Osteoblast (primary cell): ENCODE data around the gene FRMD4A. TPM values are rescaled to one million over a fixed set of nuclear protein-coding genes. Genes with fewer than 3 reads are reported as not detected.

Experiments
- DNase-seq: peaks from one replicate; pipeline ENCODE4 v3.0.0; 2011; ENCODE audit warnings: low spot score, mixed read lengths; ENCODE audit not compliant: insufficient read length; ENCODE audit errors: missing footprints
- H2AFZ ChIP-seq: 2 replicates; pipeline ENCODE4 v1.6.0; 2011; ENCODE audit warnings: mild to moderate bottlenecking, low read length
- H3K27ac ChIP-seq: 2 replicates; pipeline ENCODE4 v1.5.1; 2011; ENCODE audit warnings: mild to moderate bottlenecking, low read depth, low read length, moderate library complexity
- H3K27me3 ChIP-seq: 2 replicates; pipeline ENCODE4 v1.6.0; 2012; ENCODE audit warnings: mild to moderate bottlenecking, control low read depth, inconsistent platforms, low read length, moderate library complexity; ENCODE audit not compliant: insufficient read depth
- H3K36me3 ChIP-seq: 2 replicates; pipeline ENCODE4 v1.5.1; 2011; ENCODE audit warnings: mild to moderate bottlenecking, low read length, control low read depth, moderate library complexity; ENCODE audit not compliant: insufficient read depth
- H3K4me1 ChIP-seq: 2 replicates; pipeline ENCODE4 v1.5.1; 2011; ENCODE audit warnings: mild to moderate bottlenecking, low read length, control low read depth, moderate library complexity; ENCODE audit not compliant: insufficient read depth
- H3K4me2 ChIP-seq: 2 replicates; pipeline ENCODE4 v1.6.0; 2011; ENCODE audit warnings: mild to moderate bottlenecking, low read length; ENCODE audit not compliant: insufficient read depth
- H3K4me3 ChIP-seq: fragments of 200-600 bp; sonication (generic); 3 replicates; pipeline ENCODE4 v1.5.1; 2012; ENCODE audit warnings: mild to moderate bottlenecking, low read length, inconsistent platforms; ENCODE audit not compliant: insufficient read depth
- H3K79me2 ChIP-seq: 2 replicates; pipeline ENCODE4 v1.6.0; 2012; ENCODE audit warnings: mild to moderate bottlenecking, low read length, control low read depth, inconsistent platforms; ENCODE audit not compliant: insufficient read depth
- H3K9me3 ChIP-seq: 2 replicates; pipeline ENCODE4 v1.5.1; 2011; ENCODE audit warnings: low read depth, low read length, control low read depth
- H4K20me1 ChIP-seq: 2 replicates; pipeline ENCODE4 v1.6.0; 2012; ENCODE audit warnings: mild to moderate bottlenecking, low read length, control low read depth; ENCODE audit not compliant: insufficient read depth
- CTCF ChIP-seq: IDR thresholded peaks from 2 replicates; pipeline ENCODE4 v1.5.1; 2011; ENCODE audit warnings: mild to moderate bottlenecking, low read depth, low read length, moderate library complexity; ENCODE audit errors: extremely low read depth
- total RNA-seq: library from RNA; depleted of rRNA; stranded (reverse); fragments of >200 nt; gene quantifications from 2 replicates; pipeline ENCODE4 v1.2.3, GENCODE V29; 2012

Gene FRMD4A
- total RNA-seq, 1 donor: 41.3 TPM

GRCh38 chr10:13722747-13723653 is 607.7 kb downstream of the FRMD4A start:
- no peaks in the 10 kb centered on the region for H3K27me3 ChIP-seq
- H3K4me3 ChIP-seq: no peak overlapping the region
- H3K79me2 ChIP-seq: no peaks in the 10 kb centered on the region
- no peak overlapping the region for H3K4me2 ChIP-seq
- H3K4me1 ChIP-seq: peaks cover 14% of the 10 kb centered on the region
- no peak for DNase-seq
- TF ChIP-seq CTCF: no peak
- peaks cover 10% of the 10 kb centered on the region for H3K36me3 ChIP-seq
- no peak overlapping the region for H2AFZ ChIP-seq
- peaks cover 2% of the 10 kb centered on the region for H3K9me3 ChIP-seq
- no peak overlapping the region for H3K27ac ChIP-seq
- no peaks in the 10 kb centered on the region for H4K20me1 ChIP-seq

GRCh38 chr10:13721486-13721885 is 609.2 kb downstream of the FRMD4A start:
- no peak overlapping the region for H3K27ac ChIP-seq
- H3K36me3 ChIP-seq: peaks cover 2% of the 10 kb centered on the region

GRCh38 chr10:13720699-13721098 is 610.0 kb downstream of the FRMD4A start:
- peaks cover 36% of the 10 kb centered on the region for H3K4me1 ChIP-seq
- H3K27ac ChIP-seq: no peak overlapping the region
- H3K36me3 ChIP-seq: peaks cover 2% of the 10 kb centered on the region
- H2AFZ ChIP-seq: no peak overlapping the region
- H3K79me2 ChIP-seq: no peaks in the 10 kb centered on the region
- peaks cover 2% of the 10 kb centered on the region for H3K9me3 ChIP-seq
- no peaks in the 10 kb centered on the region for H3K27me3 ChIP-seq
- no peak overlapping the region for H3K4me2 ChIP-seq
- DNase-seq: no peak
- no peak for TF ChIP-seq CTCF
- H4K20me1 ChIP-seq: no peaks in the 10 kb centered on the region
- no peak overlapping the region for H3K4me3 ChIP-seq

More at GRCh38 chr10:13721486-13721885, 609.2 kb downstream of the FRMD4A start:
- no peak for DNase-seq
- Histone ChIP-seq H3K79me2 (no peaks in the 10 kb centered on the region), H3K9me3 (peaks cover 2% of the 10 kb centered on the region), H3K27me3 (no peaks in the 10 kb centered on the region), H4K20me1 (no peaks in the 10 kb centered on the region), H3K4me3 (no peak overlapping the region), H3K4me2 (no peak overlapping the region), H3K4me1 (peaks cover 29% of the 10 kb centered on the region), H2AFZ (no peak overlapping the region)
- TF ChIP-seq CTCF: no peak

- DNase-seq: peak; percentile 75
- no peaks in the 10 kb centered on the region for H3K79me2 ChIP-seq
- no peaks in the 10 kb centered on the region for H4K20me1 ChIP-seq
- H3K4me1 ChIP-seq: peaks cover 46% of the 10 kb centered on the region
- H3K9me3 ChIP-seq: peaks cover 2% of the 10 kb centered on the region
- no peak overlapping the region for H3K27ac ChIP-seq
- H3K27me3 ChIP-seq: no peaks in the 10 kb centered on the region
- no peak overlapping the region for H3K4me3 ChIP-seq
- TF ChIP-seq CTCF: no peak
- peaks cover 2% of the 10 kb centered on the region for H3K36me3 ChIP-seq
- no peak overlapping the region for H3K4me2 ChIP-seq
- H2AFZ ChIP-seq: no peak overlapping the region
These were observed 611.3 kb downstream of the FRMD4A start for GRCh38 chr10:13719425-13719824.
